GM12878 (cell line): Measurements from ENCODE around the gene PDPK1. TPM values are rescaled to one million over a fixed set of nuclear protein-coding genes. Genes with fewer than 3 reads are reported as not detected.

ENCODE experiments used
- ATAC-seq: fragments of 200-7000 bp; cut with Tn5 transposase; 3 replicates; pipeline ENCODE4 v1.9.1; 2020; ENCODE audit warnings: mild to moderate bottlenecking, moderate library complexity
- BruUV-seq: library from RNA; stranded (reverse); fragments of 400-500 nt; replicated peaks from 2 replicates; lab custom pipeline; 2021; lab: Mats Ljungman, UMichigan
- CTCF ChIA-PET: fragments of 300-600 bp; sonication (Branson Sonifier 250); formaldehyde crosslinking; extraction: SDS; loops from one replicate; lab custom pipeline; 2021; ENCODE audit warnings: inconsistent platforms; lab: Yijun Ruan, JAX
- POLR2A ChIA-PET: fragments of 350-600 bp; formaldehyde crosslinking; extraction: SDS; loops from one replicate; lab custom pipeline; 2021; ENCODE audit warnings: inconsistent platforms; lab: Charles Lee
- RAD21 ChIA-PET: fragments of 300-600 bp; sonication (Branson Sonifier 250); formaldehyde crosslinking; loops from one replicate; lab custom pipeline; 2023; ENCODE audit warnings: antibody characterized with exemption; ENCODE audit not compliant: unreplicated experiment; lab: Charles Lee
- SMC1A ChIA-PET: fragments of 300-600 bp; sonication (Branson Sonifier 250); formaldehyde crosslinking; loops from one replicate; lab custom pipeline; 2023; ENCODE audit not compliant: unreplicated experiment, uncharacterized antibody; lab: Charles Lee
- DNase-seq: peaks from one replicate; pipeline ENCODE4 v3.0.0-alpha.2; 2011; ENCODE audit warnings: low read depth, low spot score
- FAIRE-seq: peaks from 3 replicates; lab custom pipeline; 2011; peaks lifted over from hg19 to GRCh38; lab: Jason Lieb, UNC
- H2AFZ ChIP-seq: 2 replicates; pipeline ENCODE4 v1.6.0; 2011; ENCODE audit warnings: low read depth, low read length, control low read depth; ENCODE audit not compliant: control insufficient read depth
- H3K27ac ChIP-seq: 2 replicates; pipeline ENCODE4 v1.5.1; 2011; ENCODE audit warnings: control low read depth; ENCODE audit not compliant: control insufficient read depth, insufficient read depth
- H3K27me3 ChIP-seq, 2 experiments: replicated peaks in 1 of 2; 2 replicates each; pipeline versions ENCODE4 v1.6.0 to v1.6.1; 2011; ENCODE audit warnings: low read length in 1 of 2; ENCODE audit not compliant: control insufficient read depth in 2 of 2, insufficient read depth in 2 of 2
- H3K36me3 ChIP-seq, 2 experiments: 2 replicates each; pipeline ENCODE4 v1.5.1; 2011; ENCODE audit warnings: low read length in 1 of 2; ENCODE audit not compliant: control insufficient read depth in 2 of 2, insufficient read depth in 2 of 2
- H3K4me1 ChIP-seq: 2 replicates; pipeline ENCODE4 v1.6.1; 2011; ENCODE audit warnings: mild to moderate bottlenecking, low read length, moderate library complexity, mixed read lengths; ENCODE audit not compliant: control insufficient read depth, insufficient read depth
- H3K4me2 ChIP-seq: 2 replicates; pipeline ENCODE4 v1.6.0; 2011; ENCODE audit warnings: control low read depth; ENCODE audit not compliant: control insufficient read depth, insufficient read depth
- H3K4me3 ChIP-seq: fragments of 200-600 bp; sonication (generic); 2 replicates; pipeline ENCODE4 v1.5.1; 2016
- H3K79me2 ChIP-seq: 2 replicates; pipeline ENCODE4 v1.6.0; 2011; ENCODE audit warnings: low read length; ENCODE audit not compliant: control insufficient read depth, insufficient read depth
- H3K9ac ChIP-seq: 2 replicates; pipeline ENCODE4 v1.8.0; 2011; ENCODE audit warnings: low read length, control low read depth, mixed read lengths; ENCODE audit not compliant: control insufficient read depth, insufficient read depth
- H3K9me3 ChIP-seq: replicated peaks from 3 replicates; pipeline ENCODE4 v1.5.1; 2011; ENCODE audit warnings: mild to moderate bottlenecking, low read length; ENCODE audit not compliant: control insufficient read depth, insufficient read depth
- H4K20me1 ChIP-seq: 2 replicates; pipeline ENCODE4 v1.6.0; 2011; ENCODE audit not compliant: control insufficient read depth, insufficient read depth
- CTCF ChIP-seq, 3 experiments: IDR thresholded peaks in 2 of 3; conservative IDR thresholded peaks in 1 of 3; 2 replicates each; pipeline ENCODE4 v1.5.1; 2011; ENCODE audit warnings: low read depth in 3 of 3, low read length in 3 of 3, mild to moderate bottlenecking in 3 of 3, control low read depth in 2 of 3, moderate library complexity in 2 of 3, inconsistent platforms in 1 of 3, mixed read lengths in 1 of 3; ENCODE audit not compliant: control insufficient read depth in 2 of 3, insufficient read depth in 1 of 3; ENCODE audit errors: extremely low read depth in 1 of 3
- ETV6 ChIP-seq, 2 experiments: fragments of 450-650 bp in 1 of 2; IDR thresholded peaks in 1 of 2; conservative IDR thresholded peaks in 1 of 2; 2 replicates each; pipeline ENCODE4 v1.6.1; 2014; ENCODE audit warnings: antibody characterized with exemption in 1 of 2, borderline replicate concordance in 1 of 2, low read depth in 1 of 2, mild to moderate bottlenecking in 1 of 2, moderate library complexity in 1 of 2
- HCFC1 ChIP-seq: fragments of 150-350 bp; IDR thresholded peaks from 2 replicates; pipeline ENCODE4 v1.6.1; 2014; ENCODE audit warnings: low read length
- HSF1 ChIP-seq: fragments of 150-350 bp; IDR thresholded peaks from 2 replicates; pipeline ENCODE4 v1.6.1; 2014; ENCODE audit warnings: mild to moderate bottlenecking, low read depth, low read length
- MYC ChIP-seq: IDR thresholded peaks from 2 replicates; pipeline ENCODE4 v1.6.1; 2011; ENCODE audit warnings: mild to moderate bottlenecking, low read length, moderate library complexity, inconsistent platforms; ENCODE audit not compliant: insufficient read depth, insufficient replicate concordance, insufficient read length, severe bottlenecking
- RAD51 ChIP-seq: fragments of 450-650 bp; IDR thresholded peaks from 2 replicates; pipeline ENCODE4 v1.6.1; 2016; ENCODE audit warnings: moderate library complexity, mild to moderate bottlenecking, inconsistent platforms
- RBBP5 ChIP-seq: fragments of 200-600 bp; sonication (generic); conservative IDR thresholded peaks from 2 replicates; pipeline ENCODE4 v1.6.1; 2016
- RUNX3 ChIP-seq: IDR thresholded peaks from 2 replicates; pipeline ENCODE4 v1.6.1; 2012; ENCODE audit warnings: low read length, inconsistent platforms
- USF2 ChIP-seq: IDR thresholded peaks from 2 replicates; pipeline ENCODE4 v1.6.1; 2011; ENCODE audit warnings: low read depth, low read length, improper control_type of control experiment, borderline replicate concordance
- ZNF384 ChIP-seq: IDR thresholded peaks from 2 replicates; pipeline ENCODE4 v1.6.1; 2012; ENCODE audit warnings: low read depth, mild to moderate bottlenecking, low read length, improper control_type of control experiment, borderline replicate concordance
- ZNF592 ChIP-seq: fragments of 450-650 bp; IDR thresholded peaks from 2 replicates; pipeline ENCODE4 v1.6.1; 2017; ENCODE audit warnings: mild to moderate bottlenecking, moderate library complexity
- WGBS: methylation state at CpG from one replicate; pipeline ENCODE4 v1.1.6; 2016; ENCODE audit warnings: low lambda C conversion rate; ENCODE audit not compliant: insufficient replicate concordance, insufficient coverage; ENCODE audit errors: missing lambda C conversion rate; 5-methylcytosine and 5-hydroxymethylcytosine counted together
- in situ Hi-C: fragments of 300-500 bp; cut with MboI; formaldehyde crosslinking; loops from 9 replicates; pipeline ENCODE4 v1.14.3; 2018; ENCODE audit warnings: mixed read lengths
- intact Hi-C: fragments of 100-400 bp; cut with micrococcal nuclease; formaldehyde crosslinking; loops from one replicate; pipeline ENCODE4 v1.14.2; 2022; ENCODE audit not compliant: unreplicated experiment
- polyA plus RNA-seq, 11 experiments: library from polyadenylated mRNA; depleted of rRNA in 4 of 11; unstranded in 6 of 11; stranded (reverse) in 5 of 11; fragments of >200 nt; fragmentation: Nextera tagmentation in 4 of 11; fragmentation: Illumina TruSeq in 1 of 11; extraction: Ambion mirVana in 4 of 11; extraction: Trizol in 1 of 11; gene quantifications; 1 replicate in 1 of 11; 2 replicates in 10 of 11; pipeline versions ENCODE4 v1.2.1 to v1.2.3, GENCODE V29; 2011 to 2016; ENCODE audit warnings: inconsistent platforms in 2 of 11, missing spikeins in 2 of 11, low read depth in 1 of 11
- total RNA-seq, 4 experiments: library from RNA; depleted of rRNA in 3 of 4; stranded (reverse); fragments of >200 nt in 3 of 4; fragmentation: Illumina TruSeq in 1 of 4; extraction: Trizol in 1 of 4; gene quantifications; 2 replicates each; pipeline versions ENCODE4 v1.2.1 to v1.2.3, GENCODE V29; 2013 to 2021

The PDPK1 gene
- total and polyA plus RNA-seq, 10 of the 15 experiments (the other 5 are each of a cell fraction or from before 2014, with no cell fraction given) = 3.9 to 41.3 (median 25.5) TPM

GRCh38 chr16:2533912-2534311 is 3.9 kb upstream of the PDPK1 start:
- Histone ChIP-seq H3K9ac (no peak overlapping the region), H2AFZ (no peak overlapping the region), H3K27ac (no peak overlapping the region), H3K9me3 (no peaks in the 10 kb centered on the region), H3K27me3 (no peaks in the 10 kb centered on the region), H3K4me3 (no peak overlapping the region), H4K20me1 (no peaks in the 10 kb centered on the region), H3K4me2 (no peak overlapping the region), H3K4me1 (peaks cover 13% of the 10 kb centered on the region), H3K79me2 (peaks cover 6% of the 10 kb centered on the region), H3K36me3 (peaks cover 0 to 3% of the 10 kb centered on the region in 2 experiments; a peak in 3 of 4 replicates)
- DNase-seq (no peak), FAIRE-seq (no peak), ATAC-seq (no peak)
- in situ Hi-C loops (no loop called here), intact Hi-C loops (loop anchor here (10.0 kb wide), 1 partner anchor 151 kb away; the partner anchor contains the start of gene KCTD5)
- BruUV-seq = no TSS peak
- WGBS = 87% methylated on average over 11 of the region's 11 CpGs
- ChIA-PET CTCF (no interaction called here), RAD21 (no interaction called here), SMC1A (no interaction called here), POLR2A (no interaction called here)
- TF ChIP-seq HCFC1 = no peak
- no peak for TF ChIP-seq ZNF592
- no peak for TF ChIP-seq RUNX3
- TF ChIP-seq USF2 = no peak
- TF ChIP-seq RBBP5 = no peak
- no peak for TF ChIP-seq MYC
- TF ChIP-seq CTCF (IDR thresholded peaks at IDR 0.05 in 2 of 3, conservative IDR thresholded peaks at IDR 0.05 in 1 of 3; ENCODE audit: control insufficient read depth in 2 of 3, extremely low read depth in 1 of 3, insufficient read depth in 1 of 3, low read depth in 3 of 3, low read length in 3 of 3) = no peak
- TF ChIP-seq RAD51 = no peak
- TF ChIP-seq ETV6 (conservative IDR thresholded peaks at IDR 0.05 in 1 of 2, IDR thresholded peaks at IDR 0.05 in 1 of 2; ENCODE audit: borderline replicate concordance in 1 of 2, low read depth in 1 of 2) = no peak
- TF ChIP-seq HSF1 = no peak
- no peak for TF ChIP-seq ZNF384
